MV-4-11 (cell line): ENCODE results near the gene RAI1.

ENCODE experiments used
- DNase-seq: peaks from one replicate; lab custom pipeline; 2025; lab: John Stamatoyannopoulos, UW

RAI1 gene

DNA sequence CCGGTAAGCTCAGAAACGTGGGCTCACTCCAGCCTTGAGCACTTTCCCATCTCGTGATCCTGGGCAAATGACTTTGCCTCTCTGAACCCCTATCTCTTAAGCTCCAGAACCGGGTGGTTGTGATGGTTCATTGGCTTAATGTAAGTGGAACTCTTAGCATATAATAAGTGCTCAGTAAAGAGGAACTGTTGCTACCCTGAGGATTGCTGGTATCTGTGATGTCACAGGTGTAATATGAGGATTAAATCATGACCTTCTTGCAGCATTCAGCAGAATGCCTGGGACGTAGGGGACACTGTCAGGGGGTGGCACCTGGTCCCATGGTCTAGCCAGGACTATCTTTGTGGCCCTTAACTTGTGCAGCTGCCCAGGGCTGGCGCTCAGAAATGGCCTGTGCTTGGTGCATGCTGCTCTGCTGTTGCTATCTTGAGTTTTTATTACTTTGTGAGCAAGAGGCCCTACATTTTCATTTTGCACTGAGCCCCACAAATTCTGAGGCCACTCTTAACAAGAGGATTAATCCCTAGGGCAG lies 86.7 kb downstream of the RAI1 start:
- no peak for DNase-seq

DNA sequence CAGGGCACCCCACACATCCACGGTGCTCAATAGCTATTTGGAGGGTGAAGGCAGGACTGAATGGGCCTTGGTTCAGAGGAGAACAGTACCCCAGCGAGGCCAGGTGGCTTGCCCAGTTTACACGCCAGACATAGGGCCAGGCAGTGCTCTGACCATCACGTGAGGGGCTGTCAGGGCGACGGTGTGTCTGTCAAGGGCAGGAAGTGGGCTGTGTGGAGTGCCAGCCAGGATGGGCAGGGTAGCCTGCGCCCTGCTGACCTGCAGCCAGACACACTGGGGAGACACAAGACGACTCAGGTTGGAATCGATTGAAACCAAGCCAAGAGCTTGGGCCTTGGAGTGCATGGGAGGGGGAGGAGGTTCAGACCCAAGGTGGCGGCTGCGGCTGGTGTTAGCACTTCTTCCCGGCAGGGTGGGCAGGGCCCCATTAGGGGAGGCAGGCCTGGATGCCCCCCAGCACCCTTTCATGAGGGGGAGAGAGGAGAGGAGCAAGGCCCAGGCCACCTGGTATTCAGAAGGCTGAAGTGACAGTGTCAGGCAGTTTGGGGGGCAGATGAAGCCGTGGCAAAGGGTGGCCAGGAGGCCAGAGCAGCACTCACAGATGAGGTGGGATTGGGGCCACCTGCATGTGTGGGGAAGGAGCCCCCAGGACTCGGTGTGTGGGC lies 87.3 kb downstream of the RAI1 start:
- no peak for DNase-seq

DNA sequence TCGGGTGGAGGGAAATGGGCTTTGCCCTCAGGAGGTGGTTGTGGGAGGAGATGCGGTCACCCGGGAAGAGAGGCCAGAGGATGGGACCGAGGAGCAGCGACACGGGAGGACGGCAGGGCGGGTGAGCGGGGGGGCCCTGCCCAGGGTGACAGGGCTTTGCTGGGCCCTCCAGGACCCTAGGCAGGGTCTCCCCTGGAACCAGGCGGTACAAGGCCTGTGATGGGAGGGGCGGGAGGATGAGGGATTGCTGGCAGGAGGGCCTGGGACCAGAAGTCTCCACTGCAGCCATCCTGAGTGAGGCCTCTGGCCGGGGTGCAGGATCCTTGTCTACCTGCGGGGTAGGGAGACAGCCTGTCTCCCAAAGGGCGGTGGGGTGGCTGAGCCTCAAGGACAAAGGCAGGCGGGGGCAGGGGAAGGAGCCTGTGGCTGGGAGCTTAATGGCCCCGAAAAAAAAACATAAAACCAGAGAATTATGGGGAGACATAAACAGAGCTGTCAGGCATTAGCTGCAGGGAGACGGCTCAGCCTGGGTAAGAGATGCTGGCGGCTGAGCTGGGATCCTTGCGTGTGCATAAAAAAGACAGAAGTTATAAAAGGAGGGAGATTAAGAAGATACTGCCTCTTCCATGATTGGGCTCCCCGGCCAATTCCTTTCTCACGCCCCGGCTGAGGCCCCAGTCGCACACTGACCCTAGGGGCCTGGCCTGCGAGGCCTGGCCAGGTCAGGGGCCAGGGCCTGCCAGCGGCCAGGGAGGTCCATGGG lies 88.8 kb downstream of the RAI1 start:
- no peak for DNase-seq

DNA sequence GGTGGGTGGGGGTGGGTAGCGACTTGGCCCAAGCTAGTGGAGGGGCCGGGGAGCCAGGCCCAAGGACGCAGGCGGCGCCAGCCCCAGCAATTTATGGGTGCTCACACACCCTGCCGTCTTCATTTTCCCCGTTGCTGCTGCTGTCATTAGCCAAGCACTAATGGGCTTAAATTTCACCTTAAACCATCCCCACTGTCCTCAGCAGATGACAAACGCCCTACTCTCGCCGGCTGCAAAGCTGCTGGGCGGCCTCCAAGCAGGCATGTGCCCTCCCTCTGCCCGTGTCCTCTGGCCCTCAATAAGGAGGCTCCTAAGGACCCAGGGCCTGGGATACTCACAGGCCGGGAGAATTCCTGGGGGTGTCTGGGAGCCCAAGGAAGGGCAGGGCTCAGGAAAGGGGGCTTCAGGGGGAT lies 89.4 kb downstream of the RAI1 start:
- no peak for DNase-seq

DNA sequence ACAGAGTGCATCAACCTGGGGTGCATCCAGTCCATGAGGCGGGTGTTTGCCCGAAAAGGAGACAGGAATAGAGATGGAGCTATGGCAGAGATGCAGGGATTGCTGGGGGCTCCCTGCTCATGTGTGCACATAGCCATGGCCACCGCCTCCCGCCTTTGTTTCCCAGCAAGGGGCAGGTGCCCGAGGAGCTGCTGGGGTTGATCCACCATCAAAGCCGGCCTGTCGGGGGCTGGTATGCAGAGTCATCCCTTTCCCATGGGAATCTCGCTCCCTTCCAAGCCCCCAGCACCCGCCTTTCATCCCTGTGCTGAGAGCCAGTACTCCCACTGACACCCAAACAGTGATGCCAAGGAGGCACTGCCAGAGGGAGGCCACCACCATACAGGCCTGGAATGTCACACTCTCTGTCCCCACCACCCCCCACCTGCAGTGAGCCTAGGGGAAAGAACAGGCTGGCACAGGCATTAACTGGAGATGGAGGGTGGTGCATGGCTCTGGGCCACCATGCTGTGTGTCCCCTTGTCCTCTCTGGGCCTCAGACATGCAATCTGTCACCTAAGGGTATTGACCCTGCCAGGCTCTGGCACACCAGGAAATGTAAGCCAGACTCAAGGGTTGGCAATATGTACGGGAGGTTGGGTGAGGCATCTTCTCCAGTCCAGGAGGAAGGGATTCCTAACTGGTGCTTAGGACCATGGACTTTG lies 90.4 kb downstream of the RAI1 start:
- DNase-seq = no peak

DNA sequence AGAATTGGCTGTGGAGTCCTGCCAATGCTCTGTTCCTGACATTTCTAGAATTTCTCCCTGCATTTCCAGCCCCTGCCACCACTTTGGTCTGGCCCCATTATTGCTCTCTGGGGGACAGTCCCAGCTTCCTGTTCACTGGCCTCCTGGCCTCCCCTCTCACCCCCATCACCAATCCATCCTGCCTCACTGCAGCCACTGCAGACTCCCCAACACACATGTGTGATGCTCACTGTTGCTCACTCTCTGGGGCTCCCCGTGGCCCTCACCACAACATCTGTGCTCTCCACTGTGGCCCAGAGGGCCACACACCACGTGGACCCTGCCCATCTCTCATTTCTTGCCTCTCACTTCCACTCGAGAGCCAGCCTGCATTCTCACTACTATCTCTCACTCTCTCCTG lies 91.0 kb downstream of the RAI1 start:
- DNase-seq = no peak

DNA sequence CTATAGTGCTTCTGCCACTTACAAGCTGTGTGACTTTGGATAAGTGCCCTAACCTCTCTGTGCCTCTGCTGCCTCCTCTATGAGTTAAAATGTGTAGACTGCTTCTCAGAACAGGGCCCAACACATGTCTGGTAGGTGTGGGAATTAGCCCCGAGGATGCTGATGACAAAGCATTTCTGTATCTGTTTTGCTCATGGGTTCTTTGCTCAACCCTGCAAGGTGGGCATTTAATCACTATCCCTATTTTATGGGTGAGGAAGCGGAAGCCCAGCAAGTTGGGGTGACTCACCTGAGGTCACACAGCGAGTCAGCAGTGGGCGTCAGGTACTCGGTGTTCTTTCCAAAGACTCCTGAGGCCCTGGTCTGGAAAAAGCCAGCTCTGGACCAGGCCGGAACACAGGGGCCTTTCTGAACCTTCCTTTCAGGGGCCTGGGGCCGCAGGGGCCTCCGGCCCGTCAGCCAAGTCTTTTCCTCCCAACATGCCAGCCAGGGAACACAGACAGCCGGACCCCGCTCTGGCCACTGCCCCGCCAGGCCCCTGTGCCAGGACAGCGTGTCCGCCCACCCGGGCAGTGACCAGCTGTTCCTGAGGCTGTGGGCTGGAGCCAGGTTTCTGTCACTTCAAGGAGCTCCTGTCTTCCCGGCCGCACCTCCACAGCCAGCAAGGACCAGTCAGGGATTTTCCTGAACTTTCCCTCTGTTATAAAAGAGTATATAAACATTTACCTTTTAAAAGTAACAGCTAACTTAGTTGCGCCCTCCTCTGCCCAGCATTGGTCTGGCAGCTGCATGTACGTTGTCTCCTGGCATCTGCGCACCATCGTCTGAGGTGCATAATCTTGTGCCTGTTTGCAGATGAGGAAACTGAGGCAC lies 93.0 kb downstream of the RAI1 start:
- no peak for DNase-seq

DNA sequence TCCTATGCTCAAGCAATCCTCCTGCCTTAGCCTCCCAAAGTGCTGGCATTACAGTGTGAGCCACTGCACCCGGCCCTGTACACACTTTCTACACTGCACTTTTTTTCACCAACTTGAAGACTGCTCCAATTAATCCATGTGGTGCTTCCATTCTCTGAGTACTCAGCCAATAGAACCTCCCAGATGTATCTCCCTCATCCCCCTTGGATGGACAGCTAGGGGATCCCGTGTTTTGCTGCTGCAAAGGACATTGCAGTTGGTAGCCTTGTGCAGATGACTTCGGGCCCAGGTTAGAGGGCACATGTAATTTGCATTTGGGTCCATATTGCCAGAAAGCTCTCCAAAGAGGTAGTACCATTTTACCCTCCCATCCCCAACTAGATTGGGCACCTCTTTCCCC lies 95.6 kb downstream of the RAI1 start:
- no peak for DNase-seq

DNA sequence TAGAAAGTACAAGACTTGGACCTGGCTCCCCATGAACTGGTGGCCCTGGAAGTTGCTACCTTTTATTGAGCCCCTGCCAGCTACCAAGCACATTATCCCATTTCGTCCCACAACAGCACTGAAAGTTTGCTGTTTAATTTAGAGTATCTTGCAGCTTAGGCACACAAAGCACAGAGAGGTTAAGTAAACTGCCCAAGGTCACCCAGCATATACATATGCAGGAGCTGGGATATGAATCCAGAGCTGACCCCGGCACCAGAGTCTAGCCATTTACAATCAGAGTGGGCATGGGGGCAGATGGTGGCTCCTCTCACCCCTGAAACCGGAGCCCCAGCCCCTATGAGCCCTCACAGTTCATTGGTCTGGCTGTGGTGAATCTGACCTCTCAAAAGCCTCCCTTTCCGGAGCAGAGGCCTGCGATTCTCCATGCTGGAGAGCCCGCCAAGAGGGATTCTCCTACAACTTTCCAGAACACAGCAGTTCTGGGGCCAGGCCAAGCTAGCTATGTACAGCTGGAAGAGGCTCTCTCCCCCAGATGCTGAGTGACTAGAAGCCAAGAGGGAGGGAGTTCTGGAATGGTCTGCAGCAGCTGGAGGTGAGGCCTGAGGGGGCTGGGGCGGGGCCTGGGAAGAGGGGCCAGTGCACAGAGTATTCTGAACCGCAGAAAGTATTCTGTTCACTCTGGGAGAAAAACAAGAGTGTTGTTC lies 97.2 kb downstream of the RAI1 start:
- DNase-seq = no peak

DNA sequence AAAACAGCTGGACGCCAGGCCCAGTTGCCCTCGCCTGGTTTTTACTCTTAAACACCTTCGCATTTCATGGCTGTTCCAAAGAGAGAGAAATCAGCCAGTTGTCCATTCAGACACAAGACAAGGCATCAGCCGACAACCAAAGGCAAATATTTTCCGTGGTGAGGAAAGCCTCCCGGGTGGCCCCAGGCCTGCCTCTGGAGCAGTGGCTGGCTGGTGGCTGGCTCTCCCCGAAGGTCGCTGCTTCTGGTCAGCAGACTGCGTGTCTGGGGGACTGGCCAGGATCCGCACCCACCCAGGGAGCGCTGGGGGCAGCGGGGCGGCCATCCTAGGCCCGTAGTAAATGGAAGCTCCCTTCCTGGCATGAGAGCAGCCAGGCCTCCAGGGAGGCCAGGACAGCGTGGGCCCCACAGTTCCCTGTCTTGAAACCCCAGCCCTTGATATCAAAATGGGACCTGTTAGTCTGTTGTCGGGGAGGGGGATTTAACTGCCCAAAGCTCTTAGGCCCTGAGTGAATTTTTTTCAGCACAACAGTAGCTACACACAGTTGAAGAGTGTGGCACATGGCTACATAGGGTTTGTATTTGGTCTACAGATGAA lies 97.9 kb downstream of the RAI1 start:
- DNase-seq = no peak

DNA sequence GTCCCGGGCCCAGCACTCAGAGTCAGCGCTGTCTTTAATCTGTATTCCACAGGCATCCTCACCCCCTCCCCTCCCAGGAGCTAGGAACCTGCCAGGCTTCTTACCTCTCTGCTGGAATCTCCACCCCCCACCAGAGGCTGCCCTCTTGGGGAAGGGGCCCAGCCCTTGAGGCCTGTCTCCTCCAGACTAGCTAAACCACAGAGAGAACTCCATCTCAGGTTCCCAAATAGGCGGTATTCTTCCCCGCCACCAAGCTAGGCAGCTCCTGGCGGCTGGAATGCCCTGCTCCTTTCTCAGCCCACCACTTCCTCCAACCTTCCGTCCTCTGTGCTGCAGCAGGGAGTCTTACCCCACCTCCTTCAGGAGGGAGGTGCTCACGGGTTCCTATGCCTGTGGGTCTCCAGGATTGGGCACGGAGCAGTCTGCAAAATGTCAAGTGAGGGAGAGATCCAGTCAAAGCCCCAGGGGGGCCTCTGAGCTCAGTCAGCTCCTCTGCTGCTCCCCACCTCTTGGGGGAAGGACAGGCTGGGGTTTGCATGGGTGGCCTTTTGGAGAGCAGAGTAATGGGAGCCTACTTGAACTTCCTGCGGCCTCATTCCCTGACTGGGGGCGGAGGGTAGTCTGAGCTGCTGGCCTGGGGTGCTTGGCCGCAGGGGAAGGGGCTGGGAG lies 99.8 kb downstream of the RAI1 start:
- DNase-seq = no peak

DNA sequence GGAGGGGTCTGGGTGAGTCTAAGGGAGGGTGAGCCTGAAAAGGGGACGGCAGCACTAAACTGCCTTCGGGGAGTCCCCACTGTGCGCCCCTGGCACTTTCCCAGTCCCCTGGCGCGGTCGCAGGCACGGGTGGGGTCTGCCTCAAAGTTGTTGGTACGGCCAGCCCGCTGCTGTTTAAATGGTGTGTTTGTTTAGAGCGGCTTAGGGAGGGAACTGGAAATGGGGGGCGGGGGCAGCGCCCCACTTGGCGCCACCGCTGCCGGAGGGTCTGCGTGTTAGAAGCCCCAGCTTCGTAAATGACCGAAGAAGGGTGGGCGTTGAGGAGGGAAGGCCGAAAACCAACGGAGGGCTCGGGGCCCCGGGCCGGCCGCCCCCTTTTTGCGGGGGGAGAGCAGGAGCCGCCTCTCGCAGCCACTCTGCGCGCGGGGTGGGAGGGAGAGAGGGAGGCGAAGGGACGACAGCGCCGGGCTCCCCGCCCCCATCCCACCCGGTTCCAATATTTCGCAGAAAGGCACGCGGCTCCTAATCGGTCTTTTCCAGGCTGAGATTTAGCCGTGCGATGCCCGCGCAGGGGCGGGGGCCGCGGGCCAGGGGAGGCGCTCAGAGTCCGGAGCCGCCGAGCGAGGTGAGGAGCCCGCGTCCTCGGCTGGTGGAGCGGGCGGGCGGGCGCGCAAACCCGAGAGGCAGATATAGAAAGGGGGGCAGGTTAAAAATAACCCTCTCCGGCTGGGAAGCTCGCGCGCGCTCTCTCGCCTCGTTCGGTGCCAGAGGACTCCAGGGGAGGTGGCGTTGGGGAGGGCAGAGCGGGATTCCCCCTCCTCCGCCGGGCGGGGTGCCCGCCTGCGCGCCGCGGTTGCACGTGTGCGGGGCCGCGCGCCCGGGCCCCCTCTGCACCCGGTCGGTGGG lies 100.6 kb downstream of the RAI1 start:
- no peak for DNase-seq

DNA sequence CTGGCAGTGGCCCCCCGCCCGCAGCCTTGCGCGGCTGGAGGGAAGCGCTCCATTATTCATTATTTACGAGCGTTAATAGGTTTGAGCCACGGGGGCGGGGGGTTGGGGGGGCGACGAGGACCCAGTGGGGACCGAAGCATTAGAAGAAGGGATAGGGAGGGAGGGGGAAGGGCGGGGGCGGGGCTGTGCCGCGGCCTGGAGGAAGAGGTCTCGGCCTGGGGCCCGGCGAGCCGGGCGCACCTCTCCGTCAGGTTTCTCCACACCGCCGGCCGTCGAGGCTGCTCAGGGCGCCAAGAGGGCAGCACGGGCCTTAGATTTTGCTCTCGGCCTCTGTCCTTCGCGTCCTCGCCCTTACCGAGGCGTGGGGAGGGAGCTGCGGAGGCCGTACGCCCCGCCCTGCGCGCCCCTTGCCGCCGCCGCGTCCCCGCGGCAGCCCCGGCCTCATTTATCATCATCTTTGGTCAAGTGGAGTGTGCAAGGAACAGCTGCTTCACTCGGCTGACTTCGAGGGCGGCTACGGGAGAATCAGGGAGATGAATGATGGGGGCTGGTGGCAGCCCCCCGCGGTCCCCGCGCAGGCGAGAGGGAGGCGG lies 101.4 kb downstream of the RAI1 start:
- no peak for DNase-seq

DNA sequence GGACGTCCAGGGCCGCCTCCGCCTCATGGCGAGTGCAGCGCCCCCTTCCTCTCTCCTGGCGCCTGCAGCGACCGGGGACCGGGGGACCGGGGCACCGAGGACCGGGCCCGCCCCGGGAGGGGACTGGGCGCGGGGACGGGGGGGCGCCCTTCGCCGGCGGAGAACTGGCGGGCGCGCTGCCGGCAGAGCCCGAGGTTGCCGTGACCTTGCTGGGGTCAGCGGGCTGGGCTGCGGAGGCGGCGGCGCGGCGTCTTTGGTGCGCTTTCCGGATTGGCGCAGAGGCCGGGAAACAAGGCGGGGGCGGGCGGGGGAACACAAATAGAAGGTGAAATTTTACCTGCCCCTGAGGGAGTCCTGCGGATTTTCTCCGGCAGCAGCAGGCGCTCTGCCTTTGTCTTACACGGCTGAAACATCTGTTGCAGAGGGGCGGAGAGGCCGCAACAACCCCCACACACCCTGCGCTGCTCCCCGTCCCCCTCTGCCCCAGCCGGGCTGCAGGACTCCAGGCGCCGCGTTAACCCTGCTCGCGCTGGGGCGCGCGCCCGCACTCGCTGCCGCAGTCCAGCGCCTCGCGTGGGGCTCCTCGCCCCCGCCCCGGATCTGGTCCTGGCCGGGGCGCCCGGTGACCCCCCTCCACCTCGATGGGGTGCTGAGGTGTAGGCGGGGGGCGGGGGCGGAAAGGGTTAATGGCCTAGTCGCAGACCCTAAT lies 102.0 kb downstream of the RAI1 start:
- DNase-seq = no peak

DNA sequence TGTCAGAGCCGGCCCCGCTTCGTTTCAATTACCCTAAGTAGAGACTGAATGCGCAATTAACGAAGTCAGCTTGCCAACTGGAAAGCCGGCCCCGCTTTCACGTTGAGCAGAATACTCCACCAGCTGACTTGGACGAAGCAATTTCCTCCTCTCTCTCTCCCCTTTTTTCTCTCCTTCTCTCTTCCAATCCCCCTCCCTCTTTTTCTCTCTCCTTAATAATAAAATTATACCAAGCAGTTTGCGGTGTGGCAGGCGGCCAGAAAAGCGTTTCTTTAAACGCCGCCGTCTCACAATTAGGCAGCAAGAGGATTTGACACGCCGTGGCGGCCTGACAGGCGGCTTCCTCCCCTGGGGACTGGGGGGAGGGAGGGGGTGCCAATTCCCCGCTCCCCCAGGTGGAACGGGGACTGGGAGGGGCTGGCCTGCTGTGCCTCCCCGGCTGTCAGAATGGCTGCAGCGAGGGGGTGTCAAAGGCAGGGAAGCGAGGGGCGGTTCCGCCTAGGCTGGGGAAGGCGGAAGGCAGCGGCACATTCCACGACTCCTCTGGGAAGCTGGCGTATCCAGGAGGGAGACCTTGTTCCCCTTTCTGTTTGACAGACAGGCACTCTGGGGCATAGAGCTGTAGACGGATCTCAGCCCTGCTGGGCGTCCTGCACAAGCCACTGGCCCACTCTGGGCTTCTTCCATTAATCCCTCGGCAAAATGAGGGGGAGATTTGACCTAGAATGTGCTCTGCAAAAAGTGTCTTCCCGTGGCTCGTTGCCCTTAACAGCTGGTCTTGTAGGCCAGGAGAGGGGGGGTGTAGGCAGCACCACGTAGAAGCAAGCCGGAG lies 102.8 kb downstream of the RAI1 start:
- no peak for DNase-seq

DNA sequence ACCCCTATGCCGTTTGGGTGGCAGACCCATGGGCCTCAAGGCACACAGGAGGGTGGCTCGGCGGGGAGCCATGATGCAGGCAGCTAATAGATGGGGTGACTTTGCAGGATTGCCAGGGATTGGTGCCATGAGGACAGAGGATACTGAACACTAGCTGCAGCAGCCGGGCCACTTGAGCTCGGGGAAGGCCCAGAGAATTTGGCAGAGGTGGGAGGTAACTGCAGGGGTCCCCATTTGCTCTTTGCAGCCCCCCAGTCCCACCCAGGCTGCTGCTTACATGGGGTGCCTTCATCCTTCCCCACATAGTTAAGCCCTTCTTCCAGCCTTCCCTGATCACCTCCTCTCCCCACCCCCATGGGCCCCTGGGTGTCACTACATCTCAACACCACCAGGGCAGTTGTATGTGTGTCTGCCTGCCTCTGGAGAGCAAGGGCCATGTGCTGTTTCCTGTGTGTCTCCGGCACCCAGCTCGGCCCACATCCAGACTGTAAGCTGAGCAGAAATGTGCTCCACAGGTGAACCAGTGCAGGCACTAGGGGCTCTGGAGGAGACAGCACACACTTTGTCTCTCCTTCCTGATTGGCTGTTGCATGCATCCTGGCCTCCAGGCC lies 103.5 kb downstream of the RAI1 start:
- no peak for DNase-seq

DNA sequence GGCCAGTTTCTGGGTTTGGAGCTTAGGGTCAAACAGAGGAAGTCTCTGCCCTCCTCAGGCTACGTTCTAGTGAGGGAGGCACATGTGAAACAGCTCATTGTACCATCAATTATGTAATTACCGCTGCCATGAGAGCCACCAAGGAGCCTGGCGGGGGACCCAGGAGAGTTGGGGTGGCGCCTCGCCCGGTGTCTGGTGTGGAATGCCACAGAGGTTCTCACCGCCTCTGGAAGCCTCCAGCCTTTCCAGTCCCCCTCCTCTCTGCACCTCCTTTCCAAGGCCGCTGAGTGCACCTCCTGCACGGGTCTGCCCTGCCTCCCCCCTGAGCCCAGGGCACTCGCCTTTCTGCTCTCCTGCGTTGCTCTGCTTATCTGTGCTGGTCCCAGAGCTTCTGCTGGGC lies 104.1 kb downstream of the RAI1 start:
- no peak for DNase-seq
